ENCODE data around the gene GLTP.
"Not testable (repeated sequence)": the region's sequence is repeated elsewhere in the genome, so short reads cannot be mapped to it uniquely, and the experiment has no call there.

The GLTP gene

DNA sequence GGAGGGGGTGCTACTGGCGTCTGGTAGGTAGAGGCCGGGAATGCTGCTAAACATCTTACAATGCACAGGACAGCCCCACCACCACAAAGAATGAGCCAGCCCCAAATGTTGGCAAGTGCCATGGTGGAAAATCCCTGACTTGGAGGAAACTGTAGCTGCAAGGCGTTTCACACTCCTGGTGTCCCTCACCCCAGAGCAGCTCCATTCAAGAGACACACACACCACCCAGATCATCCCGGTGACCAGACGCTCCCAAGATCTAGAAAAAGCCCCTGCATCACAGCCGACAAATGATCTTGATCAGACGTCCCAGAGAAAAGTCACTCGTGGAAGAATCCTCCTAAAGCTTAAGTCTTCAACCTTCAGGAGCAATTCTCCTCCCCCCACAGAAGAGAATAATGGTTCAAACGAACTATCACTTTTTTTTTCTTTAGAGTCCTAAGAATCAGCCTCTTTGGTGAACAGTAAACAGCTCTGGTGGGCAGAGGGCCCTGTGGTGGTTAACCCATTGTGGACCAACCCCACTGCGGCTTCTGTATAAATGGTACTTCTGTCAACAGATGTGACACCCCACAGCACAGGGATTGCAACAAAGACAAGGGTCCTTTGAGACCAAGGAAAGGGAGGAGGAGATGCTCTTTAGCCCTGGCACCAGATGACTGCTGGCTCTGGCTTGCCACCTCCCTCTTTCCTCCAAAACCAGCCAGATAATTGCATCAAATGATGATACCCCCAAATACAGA is 2.7 kb downstream of the GLTP start:
- no peak for DNase-seq (ENCODE audit: low spot score)

DNA sequence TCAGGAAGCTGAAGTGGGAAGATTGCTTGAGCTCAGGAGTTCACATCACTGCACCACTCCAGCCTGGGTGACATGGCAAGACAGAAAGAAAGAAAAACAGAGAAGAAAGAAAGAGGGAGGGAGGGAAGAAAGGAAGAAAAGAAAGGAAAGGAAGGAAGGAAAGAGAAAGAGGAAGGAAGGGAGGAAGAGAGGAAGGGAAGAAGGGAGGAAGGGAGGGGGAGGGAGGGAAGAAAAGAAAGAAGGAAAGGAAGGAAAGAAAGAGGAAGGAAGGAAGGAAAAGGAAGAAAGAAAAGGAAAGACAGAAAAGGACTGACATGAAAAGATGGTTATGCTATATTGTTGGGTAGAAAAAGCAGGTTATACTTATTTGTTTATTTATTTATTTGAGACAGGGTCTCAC is 3.9 kb downstream of the GLTP start:
- no peak for DNase-seq (ENCODE audit: low spot score)

DNA sequence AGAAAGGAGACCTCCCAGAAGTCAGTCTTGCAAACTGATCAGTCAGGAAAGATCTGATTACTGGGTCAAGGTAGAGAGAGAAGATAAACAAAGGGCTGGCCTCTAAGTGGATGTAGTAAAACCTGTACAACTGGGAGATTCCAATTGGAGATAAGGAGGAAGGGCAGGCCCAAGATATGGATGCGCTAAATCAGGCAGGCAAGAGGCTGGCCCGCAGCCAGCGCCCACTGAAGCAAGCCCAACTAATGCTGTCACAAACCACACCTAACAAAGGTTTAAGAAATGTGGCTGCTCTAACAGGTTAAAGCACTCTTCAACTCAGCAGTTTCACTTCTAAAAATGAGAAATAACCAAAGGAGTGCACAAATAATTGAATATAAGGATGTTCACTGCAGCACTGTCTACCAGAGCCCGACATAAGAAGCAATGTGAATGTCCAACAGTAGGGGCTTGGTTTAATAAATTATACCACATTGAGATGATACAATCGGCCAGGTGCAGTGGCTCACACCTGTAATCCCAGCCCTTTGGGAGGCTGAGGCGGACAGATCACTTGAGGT is 4.7 kb downstream of the GLTP start:
- no peak for DNase-seq (ENCODE audit: low spot score)

DNA sequence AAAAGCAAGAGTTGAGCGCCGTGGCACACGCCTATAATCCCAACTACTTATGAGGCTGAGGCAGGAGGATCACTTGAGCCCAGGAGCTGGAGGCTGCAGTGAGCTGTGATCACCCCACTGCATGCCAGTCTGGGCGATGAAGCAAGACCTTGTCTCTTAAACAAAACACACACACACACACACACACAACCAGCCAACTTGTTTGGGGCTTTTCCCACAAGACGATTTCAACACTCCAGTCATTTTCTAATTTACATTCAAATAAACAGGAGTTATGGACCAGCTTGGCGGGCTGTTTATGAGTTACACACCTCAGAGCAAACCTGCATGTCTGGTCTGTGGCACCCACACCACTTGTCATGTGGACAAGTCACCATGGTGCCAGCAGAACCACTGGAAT is 6.7 kb downstream of the GLTP start:
- DNase-seq (ENCODE audit: low spot score) = no peak

DNA sequence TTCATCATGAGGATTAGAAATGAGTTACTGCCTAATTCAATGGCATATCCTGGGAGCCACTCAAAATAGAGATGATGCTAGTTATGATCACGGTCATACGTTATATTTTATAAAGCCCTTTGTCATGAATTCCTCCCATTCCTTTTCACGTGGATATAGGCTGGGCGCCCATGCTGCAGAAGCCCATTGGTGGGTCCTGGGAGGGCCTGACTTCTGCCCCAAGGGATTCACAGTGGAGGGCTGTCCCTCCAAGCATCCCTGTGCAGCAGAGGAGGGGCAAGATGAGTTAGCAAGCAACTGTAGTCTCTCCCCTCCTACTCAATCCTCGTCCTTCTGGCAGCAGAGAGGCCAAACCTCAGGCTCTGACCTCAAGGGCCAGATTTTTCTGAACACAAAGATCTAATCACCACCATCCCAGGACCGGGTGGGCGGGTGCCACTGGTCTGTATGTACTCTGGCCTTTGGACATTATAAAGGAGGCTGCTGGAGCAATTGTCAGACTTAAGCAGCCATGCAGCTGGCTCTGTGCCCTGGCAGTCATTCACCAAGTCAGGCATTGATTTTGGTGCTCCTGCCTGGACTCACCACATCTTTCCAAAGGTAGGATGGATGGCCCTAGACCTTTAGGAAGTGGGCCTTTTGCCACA is 8.6 kb downstream of the GLTP start:
- no peak for DNase-seq (ENCODE audit: low spot score)

DNA sequence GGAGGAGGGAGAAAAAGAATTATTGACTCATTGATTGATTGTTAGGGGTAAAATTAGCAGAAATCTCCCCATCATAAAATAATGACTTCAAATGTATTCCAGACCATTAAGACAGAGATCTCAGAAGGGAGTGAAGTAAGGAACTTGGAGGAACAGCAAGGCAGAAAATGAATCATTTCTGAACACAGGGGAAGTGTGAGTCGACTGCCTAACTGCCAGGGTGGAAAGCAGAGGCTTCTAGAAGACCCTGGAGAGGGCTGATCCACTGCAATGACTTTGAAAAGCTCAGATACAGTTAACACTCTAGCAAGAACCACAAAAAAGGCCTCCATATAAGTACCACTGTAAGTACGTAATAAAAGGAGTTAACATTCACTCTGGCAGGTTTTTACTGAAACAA is 9.7 kb downstream of the GLTP start:
- peak; percentile 46 for DNase-seq (ENCODE audit: low spot score)

DNA sequence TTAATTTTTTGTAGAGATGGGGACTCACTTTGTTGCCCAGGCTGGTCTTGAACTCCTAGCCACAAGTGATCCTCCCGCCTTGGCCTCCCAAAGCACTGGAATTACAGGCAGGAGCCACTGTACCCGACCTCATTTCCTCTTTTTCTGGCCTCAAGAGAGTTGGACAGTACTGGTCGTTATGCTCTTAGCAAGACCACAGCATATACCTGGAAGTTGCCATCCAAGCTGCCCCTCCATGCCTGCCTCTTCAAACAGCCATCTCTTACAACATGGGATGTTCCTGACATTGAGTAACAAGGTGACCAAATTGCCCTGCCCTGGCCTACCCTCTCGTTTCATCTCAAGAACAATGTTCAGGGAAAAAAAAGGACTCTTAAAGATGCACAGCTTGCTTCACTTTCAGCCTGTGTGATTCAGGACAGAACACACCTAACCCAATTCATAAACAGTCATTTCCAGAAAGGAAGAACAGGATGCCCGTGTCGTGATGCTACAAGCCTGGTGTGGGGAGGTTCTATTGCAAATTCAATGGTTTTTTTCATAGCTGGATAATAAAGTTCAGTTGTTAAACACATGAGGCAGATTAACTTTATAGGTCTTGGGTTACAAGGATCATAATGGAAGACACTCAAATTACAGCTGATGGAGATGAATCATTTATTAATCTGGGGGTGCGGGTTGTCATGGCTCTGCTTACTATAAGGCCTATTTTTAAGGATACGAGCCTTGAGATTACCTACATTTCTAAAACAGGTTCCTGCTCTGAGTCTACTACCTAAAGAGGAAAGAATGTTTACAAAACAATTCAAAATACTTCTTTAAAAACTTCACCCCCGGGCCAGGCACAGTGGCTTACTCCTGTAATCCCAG is 11.9 kb downstream of the GLTP start:
- no peak for DNase-seq (ENCODE audit: low spot score)

DNA sequence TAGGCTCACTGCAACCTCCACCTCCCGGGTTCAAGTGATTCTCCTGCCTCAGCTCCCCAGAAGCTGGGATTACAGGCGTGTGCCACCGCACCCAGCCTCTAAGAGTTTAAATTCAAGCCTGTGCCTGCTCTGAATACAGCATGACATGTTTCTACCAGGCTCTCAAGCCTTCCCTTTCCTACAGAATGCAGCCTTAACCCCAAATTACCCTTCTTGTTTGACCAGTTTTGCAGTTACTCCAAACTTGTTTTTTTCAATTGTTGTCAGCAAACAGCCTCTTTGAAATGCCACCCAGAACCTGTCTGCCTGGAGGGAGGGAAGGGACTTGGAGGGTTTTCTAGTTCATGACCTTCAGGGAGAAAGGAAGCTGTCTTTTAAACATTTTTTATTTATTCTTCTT is 15.4 kb downstream of the GLTP start:
- DNase-seq (ENCODE audit: low spot score) = no peak

DNA sequence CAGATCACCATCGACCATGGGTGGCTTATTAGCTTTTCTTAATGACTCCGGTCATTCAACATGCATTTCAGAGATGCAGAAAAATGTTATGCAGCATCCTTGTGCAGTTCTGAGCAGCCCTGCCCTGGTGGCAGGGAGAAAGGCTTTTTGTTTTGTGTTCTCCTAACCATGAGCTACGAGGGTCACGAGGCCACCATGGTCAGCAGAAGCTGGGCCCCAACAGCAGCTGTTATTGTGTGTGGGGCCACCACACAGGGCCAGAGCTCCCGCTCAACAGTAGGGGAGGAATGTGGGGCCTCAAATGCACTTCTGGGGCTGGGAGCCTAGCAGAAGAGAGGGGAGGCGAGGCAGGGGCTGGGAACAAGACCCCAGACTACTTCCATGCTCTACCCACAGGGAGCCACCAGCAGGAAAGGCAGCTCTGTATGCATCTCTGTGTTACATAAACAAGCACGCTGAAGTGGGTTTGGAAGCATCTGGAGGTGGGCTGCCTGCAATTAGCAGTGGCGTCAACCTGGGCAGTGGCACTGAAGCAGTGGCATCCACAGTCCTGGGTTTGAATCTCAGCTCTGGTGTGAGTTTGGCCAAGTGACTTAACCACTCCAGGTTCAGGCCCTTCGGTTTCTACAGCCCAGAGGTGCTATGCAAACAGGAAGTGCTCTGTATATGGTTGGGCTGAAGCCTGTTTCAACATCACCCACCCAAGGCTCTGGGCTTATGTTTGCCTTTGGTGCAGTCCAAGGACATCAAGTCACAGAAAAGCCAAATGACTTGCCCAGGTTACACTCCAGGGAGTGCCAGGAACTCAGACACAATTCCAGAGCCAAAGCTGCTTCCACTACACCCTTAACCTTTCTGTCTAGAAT is 16.3 kb downstream of the GLTP start:
- peak; percentile 56 for DNase-seq (ENCODE audit: low spot score)

DNA sequence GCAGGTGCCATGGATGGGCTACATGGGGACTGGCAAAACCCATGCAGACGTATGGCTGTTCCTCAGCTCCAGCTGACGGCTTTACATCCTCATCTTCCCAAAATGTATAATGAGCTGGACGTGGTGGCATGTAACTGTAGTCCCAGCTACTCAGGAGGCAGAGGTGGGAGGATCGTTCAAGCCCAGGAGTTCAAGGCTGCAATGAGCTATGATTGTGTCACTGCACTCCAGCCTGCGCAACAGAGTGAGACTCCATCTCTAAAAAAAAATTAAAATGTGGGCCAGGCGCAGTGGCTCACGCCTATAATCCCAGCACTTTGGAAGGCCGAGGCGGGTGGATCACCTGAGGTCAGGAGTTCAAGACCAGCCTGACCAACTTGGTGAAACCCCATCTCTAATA is 17.9 kb downstream of the GLTP start:
- DNase-seq (ENCODE audit: low spot score) = not testable (repeated sequence)

DNA sequence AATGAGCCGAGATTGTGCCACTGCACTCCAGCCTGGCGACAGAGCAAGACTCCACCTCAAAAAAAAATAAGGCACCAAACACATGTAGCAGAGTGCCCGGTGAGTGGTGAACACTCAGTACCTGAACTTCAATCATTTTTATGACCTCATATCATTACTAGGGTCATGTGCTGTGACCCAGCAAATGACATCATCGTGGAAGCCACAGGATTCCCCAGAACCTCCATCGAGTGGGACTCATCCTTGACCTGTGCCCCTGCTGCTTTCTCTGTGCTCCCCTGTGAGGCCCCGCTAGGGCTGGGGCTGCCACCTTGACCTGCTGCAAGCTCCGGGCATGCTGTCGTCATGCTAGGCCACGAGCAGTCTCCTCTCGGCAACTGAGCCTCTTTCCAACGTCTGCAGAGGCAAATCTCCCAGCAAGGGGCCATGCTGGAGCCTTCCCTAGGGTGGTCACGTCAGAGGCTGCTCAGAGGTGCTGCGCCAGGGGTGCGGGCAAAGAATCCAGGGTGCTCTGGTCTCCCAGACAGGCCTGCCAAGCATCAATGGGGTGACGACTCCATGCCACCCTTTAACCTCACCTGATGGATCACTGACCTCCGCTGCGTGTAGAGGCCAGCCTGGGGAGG is 18.5 kb downstream of the GLTP start:
- DNase-seq (ENCODE audit: low spot score) = no peak

DNA sequence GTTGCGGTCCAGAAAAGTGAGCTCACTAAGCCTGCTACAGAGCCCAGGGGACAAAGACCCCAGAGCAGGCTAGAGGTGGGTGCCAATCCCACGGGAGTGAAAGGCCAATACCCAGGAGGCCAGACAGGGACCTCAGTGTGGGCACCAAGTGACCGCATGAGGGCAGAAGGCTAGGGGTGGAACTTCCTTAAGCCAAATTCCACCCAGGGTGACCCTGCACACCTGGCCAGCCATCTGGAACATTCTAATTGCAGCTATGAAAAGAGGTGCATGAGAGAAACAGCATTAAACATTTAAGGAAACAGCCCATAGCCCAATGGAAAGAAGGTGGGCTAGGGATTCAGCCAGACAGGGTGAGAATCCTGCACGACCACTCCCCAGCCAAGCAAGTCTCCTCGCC is 19.4 kb downstream of the GLTP start:
- no peak for DNase-seq (ENCODE audit: low spot score)

DNA sequence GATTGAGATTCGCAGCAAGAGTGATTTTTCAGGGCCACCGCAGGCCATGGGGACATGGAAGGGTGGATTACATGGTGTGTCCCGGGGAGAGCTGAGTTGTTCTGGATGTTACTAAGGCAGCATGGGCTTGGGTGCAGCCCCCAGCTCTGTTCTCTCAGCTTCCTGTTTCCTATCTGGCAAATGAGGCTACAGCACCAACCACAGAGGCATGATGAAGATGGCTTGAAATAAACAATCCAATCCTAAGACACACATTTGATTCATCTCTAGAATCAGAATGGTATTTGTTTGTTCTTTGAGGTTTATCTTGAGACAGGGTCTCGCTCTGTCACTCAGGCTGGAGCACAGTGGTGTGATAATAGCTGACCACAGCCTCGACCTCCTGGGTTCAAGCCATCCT is 21.6 kb downstream of the GLTP start:
- DNase-seq (ENCODE audit: low spot score) = no peak

DNA sequence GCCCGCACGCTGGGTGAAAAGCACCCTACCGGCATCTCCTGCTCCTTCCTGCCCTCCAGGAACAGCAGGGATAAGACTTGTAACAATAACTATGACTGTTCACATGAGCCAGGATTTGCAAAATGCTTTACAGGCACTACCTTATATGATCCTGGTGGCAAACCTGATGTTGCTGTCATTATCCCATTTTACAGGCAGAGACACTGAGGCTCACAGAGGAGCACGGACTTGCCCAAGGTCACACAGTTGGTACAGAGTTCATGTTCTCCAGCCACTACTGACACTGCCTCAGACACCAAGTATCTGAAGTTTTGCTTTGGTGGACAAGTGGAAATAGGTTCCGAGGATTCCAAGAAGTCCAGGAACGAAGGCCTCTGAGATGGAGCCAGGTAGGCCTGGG is 22.6 kb downstream of the GLTP start:
- no peak for DNase-seq (ENCODE audit: low spot score)

DNA sequence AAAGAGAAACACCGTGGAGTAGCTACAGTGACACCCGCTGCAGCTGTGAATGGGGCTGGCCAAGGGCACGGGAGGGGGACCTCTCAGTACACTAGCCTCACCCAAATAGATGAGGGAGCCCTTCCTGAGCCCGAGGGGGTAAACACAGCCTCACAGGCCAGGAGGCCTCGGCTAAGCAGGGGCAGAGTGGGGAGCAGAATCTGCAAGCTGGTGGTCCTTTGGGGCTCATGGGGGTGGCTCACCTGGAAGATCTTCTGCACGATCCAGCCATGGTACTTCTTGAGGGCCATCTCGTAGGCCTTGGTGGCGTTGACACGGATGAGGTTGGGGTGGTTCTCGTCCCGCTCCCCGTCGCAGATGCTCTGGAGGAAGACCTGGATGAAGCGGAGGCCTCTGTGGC is 25.0 kb downstream of the GLTP start:
- DNase-seq (ENCODE audit: low spot score) = no peak

DNA sequence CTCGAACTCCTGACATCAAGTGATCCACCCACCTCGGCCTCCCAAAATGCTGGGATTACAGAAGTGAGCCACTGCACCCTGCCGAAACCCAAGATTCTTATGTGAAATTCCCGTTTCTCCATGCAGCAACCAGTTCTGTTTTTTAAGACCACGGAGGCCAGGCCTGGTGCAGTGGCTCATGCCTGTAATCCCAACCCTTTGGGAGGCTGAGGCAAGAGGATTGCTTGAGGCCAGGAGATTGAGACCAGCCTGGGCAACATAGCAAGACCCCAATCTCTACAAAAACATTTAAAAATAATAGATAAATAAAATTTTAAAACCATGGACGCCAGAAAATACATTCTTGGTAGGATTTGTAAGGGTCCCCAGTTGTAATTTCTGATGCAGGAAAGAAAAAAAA is 29.8 kb downstream of the GLTP start:
- DNase-seq (ENCODE audit: low spot score) = not testable (repeated sequence)

DNA sequence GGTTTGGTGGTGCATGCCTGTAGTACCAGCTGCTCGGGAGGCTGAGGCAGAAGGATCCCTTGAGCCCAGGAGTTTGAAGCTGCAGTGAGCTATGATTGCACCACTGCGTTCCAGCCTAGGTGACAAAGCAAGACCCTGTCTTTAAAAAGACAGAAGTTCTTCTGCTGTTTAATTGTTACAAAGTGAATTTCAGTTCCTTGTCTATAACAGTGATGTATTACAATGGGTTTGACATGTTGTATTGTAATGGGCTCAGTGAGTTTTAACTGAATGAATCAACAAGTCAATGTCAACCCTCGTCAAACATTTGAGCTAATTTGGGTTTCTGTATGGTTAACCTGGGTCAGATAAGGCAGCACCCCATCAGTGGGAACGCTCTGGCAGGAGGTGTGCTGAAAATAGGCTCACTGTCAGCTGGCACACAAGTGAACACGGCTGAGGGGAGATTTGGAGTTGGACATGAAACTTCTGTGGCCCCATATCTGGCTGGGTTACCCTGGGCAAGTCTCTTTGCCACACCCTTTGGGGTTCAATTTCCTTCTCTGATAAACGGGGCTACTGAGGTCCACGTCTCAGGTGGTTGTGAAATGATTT is 33.1 kb downstream of the GLTP start:
- no peak for DNase-seq (ENCODE audit: low spot score)

DNA sequence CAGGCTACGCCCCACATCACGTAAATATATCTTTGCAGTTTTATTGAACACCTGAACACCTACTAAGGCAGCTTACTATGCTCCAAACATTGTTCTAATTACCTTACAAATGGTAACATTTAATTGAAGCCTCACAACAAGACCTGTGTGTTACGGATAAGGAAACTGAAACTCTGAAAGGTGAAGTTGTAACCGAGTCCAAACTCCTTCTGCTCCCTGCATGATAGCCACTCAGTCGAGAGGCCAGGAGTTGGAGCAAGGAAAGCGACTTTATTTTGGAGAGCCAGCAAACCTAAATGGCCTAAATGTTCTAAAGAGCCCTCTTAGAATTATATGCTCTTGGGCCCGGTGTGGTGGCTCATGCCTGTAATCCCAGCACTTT is 34.5 kb downstream of the GLTP start:
- DNase-seq (ENCODE audit: low spot score) = no peak

DNA sequence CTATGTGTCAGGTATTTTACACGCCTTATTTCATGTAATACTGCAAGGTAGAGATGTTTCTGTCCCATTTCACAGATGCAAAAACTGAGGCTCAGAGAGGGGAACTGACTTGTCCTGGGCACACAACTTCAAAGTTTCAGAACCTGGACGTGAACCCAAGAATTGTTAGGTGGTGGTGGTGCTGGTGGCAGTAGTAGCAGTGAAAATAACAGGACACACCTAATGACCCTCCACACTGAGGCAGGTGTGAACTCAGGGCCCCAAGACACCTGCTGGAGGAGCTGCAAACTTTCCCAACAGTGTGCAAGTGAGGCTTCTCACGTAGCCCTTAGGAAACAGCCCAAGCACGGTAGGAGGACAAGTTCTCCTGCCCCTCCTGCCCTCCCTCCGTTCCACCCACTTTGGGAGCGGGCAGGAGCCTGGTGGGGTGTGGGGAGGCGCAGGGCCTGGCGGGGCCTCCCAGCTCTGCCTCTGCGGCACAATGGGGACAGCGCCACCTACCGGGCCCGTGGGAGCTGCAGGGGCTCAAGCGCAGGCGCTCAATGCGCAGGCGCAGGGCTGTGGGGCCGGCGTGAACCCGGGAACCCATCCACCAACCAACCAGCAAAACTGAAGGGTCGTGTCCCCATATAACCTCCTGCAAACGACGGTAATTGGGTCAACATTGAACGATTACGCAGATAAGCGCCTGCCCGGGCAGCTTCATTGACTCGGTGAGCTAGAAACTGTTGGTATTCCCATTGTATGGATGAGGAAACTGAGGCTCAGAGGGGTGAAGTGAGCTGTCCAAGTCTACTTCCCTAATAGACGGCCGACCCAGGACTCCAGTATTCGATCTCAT is 35.1 kb downstream of the GLTP start:
- DNase-seq (ENCODE audit: low spot score) = peak; percentile 96

DNA sequence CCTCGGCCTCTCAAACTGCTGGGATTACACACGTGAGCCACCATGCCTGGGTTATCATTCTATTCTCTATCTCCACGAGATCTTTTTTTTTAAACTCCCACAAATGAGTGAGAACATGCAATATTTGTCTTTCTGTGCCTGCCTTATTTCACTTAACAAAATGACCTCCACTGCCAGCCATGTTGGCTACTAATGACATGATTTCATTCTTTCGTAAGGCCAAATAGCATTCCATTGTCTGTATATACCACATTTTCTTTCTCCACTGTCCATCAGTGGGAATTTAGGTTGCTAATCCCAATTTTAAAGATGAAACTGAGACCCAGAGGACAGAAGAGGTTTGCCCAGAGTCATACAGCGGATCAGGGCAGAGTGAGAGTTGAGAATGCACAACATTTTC is 36.2 kb downstream of the GLTP start:
- no peak for DNase-seq (ENCODE audit: low spot score)
